IMR-90 (cell line): ENCODE measurements around the gene TMEM9. TPM values are rescaled to one million over a fixed set of nuclear protein-coding genes. Genes with fewer than 3 reads are reported as not detected.

Experiments
- ATAC-seq: fragments of 200-7000 bp; cut with Tn5 transposase; 2 replicates; pipeline ENCODE4 v1.9.1; 2020; ENCODE audit warnings: low read depth, mild to moderate bottlenecking, moderate library complexity
- BruUV-seq: library from RNA; stranded (reverse); fragments of 400-500 nt; replicated peaks from 2 replicates; lab custom pipeline; 2021; lab: Mats Ljungman, UMichigan
- CTCF ChIA-PET: fragments of 300-600 bp; formaldehyde crosslinking; extraction: SDS; loops from one replicate; lab custom pipeline; 2021; ENCODE audit warnings: antibody characterized with exemption; lab: Yijun Ruan, JAX
- POLR2A ChIA-PET: fragments of 300-600 bp; sonication (Branson Sonifier 250); formaldehyde crosslinking; loops from one replicate; lab custom pipeline; 2022; ENCODE audit warnings: antibody characterized with exemption; ENCODE audit not compliant: unreplicated experiment; lab: Charles Lee
- DNase-seq: peaks from one replicate; pipeline ENCODE4 v3.0.0; 2013
- H2AFZ ChIP-seq: replicated peaks from 2 replicates; pipeline ENCODE3; 2013; ENCODE audit warnings: low read length, mild to moderate bottlenecking; ENCODE audit not compliant: poor library complexity
- H2AK5ac ChIP-seq: 2 replicates; pipeline ENCODE4 v1.6.1; 2013; ENCODE audit warnings: low read depth, low read length, inconsistent platforms
- H2AK9ac ChIP-seq: replicated peaks from 2 replicates; pipeline ENCODE3; 2013; ENCODE audit warnings: mild to moderate bottlenecking, low read depth, low read length, moderate library complexity; ENCODE audit not compliant: poor library complexity
- H2BK120ac ChIP-seq: 2 replicates; pipeline ENCODE4 v1.6.1; 2013; ENCODE audit warnings: low read depth, low read length, inconsistent platforms
- H2BK15ac ChIP-seq: 3 replicates; pipeline ENCODE4 v1.6.1; 2013; ENCODE audit warnings: low read depth, low read length, inconsistent platforms
- H2BK20ac ChIP-seq: 2 replicates; pipeline ENCODE4 v1.6.1; 2013; ENCODE audit warnings: low read depth, mild to moderate bottlenecking, inconsistent platforms, low read length, moderate library complexity
- H2BK5ac ChIP-seq: 2 replicates; pipeline ENCODE4 v1.6.1; 2013; ENCODE audit warnings: mild to moderate bottlenecking, low read depth, low read length, inconsistent platforms; ENCODE audit not compliant: poor library complexity, severe bottlenecking
- H3K14ac ChIP-seq: replicated peaks from 2 replicates; pipeline ENCODE4 v1.6.1; 2013; ENCODE audit warnings: low read depth, low read length, inconsistent platforms
- H3K18ac ChIP-seq: 2 replicates; pipeline ENCODE4 v1.6.1; 2013; ENCODE audit warnings: low read depth, low read length, control low read depth
- H3K23ac ChIP-seq: 2 replicates; pipeline ENCODE4 v1.6.1; 2013; ENCODE audit warnings: low read depth, low read length, inconsistent platforms
- H3K27ac ChIP-seq: 2 replicates; pipeline ENCODE4 v1.5.1; 2013; ENCODE audit warnings: mild to moderate bottlenecking, control low read depth, low read length; ENCODE audit not compliant: insufficient read depth
- H3K27me3 ChIP-seq: 2 replicates; pipeline ENCODE4 v1.6.1; 2013; ENCODE audit warnings: low read length; ENCODE audit not compliant: control insufficient read depth, insufficient read depth
- H3K36me3 ChIP-seq: 2 replicates; pipeline ENCODE4 v1.6.1; 2013; ENCODE audit warnings: low read length, mixed read lengths; ENCODE audit not compliant: control insufficient read depth, insufficient read depth
- H3K4ac ChIP-seq: 2 replicates; pipeline ENCODE4 v1.6.1; 2013; ENCODE audit warnings: low read depth, low read length, inconsistent platforms
- H3K4me1 ChIP-seq: 2 replicates; pipeline ENCODE4 v1.6.1; 2013; ENCODE audit warnings: low read length, mixed read lengths; ENCODE audit not compliant: control insufficient read depth, insufficient read depth
- H3K4me2 ChIP-seq: 2 replicates; pipeline ENCODE4 v1.6.1; 2013; ENCODE audit warnings: low read depth, mild to moderate bottlenecking, control low read depth, low read length, moderate library complexity
- H3K4me3 ChIP-seq: 2 replicates; pipeline ENCODE4 v1.5.1; 2013; ENCODE audit warnings: low read depth, mild to moderate bottlenecking, control low read depth, low read length, moderate library complexity; ENCODE audit not compliant: insufficient read depth
- H3K56ac ChIP-seq: 2 replicates; pipeline ENCODE4 v1.6.1; 2013; ENCODE audit warnings: low read length, inconsistent platforms; ENCODE audit not compliant: insufficient read depth; ENCODE audit errors: extremely low read depth
- H3K79me1 ChIP-seq, 2 experiments: 2 replicates each; pipeline ENCODE4 v1.6.1; 2013; ENCODE audit warnings: low read length in 2 of 2, inconsistent platforms in 1 of 2, low read depth in 1 of 2
- H3K9ac ChIP-seq: 2 replicates; pipeline ENCODE4 v1.6.1; 2013; ENCODE audit warnings: low read depth, low read length, control low read depth
- H3K9me1 ChIP-seq: 2 replicates; pipeline ENCODE4 v1.6.1; 2013; ENCODE audit warnings: low read length, inconsistent platforms; ENCODE audit not compliant: insufficient read depth
- H3K9me3 ChIP-seq: 2 replicates; pipeline ENCODE4 v1.6.1; 2013; ENCODE audit warnings: low read length; ENCODE audit not compliant: control insufficient read depth, insufficient read depth
- H4K20me1 ChIP-seq: 2 replicates; pipeline ENCODE4 v1.6.1; 2013; ENCODE audit warnings: low read length, inconsistent platforms; ENCODE audit not compliant: insufficient read depth
- H4K5ac ChIP-seq: 2 replicates; pipeline ENCODE4 v1.6.1; 2013; ENCODE audit warnings: mild to moderate bottlenecking, low read depth, low read length, control low read depth
- H4K8ac ChIP-seq, 2 experiments: 2 replicates each; pipeline ENCODE4 v1.6.1; 2013; ENCODE audit warnings: low read depth in 2 of 2, low read length in 2 of 2, control low read depth in 1 of 2, inconsistent platforms in 1 of 2
- H4K91ac ChIP-seq: 2 replicates; pipeline ENCODE4 v1.6.1; 2013; ENCODE audit warnings: low read depth, low read length, inconsistent platforms; ENCODE audit not compliant: insufficient read depth
- FOS ChIP-seq: fragments of 150-350 bp; IDR thresholded peaks from 2 replicates; pipeline ENCODE4 v1.6.1; 2016; ENCODE audit warnings: low read depth, low read length
- MAZ ChIP-seq: IDR thresholded peaks from 2 replicates; pipeline ENCODE4 v1.6.1; 2012; ENCODE audit warnings: low read depth, mild to moderate bottlenecking, low read length, improper control_type of control experiment, moderate library complexity, borderline replicate concordance
- RCOR1 ChIP-seq: IDR thresholded peaks from 2 replicates; pipeline ENCODE4 v1.6.1; 2012; ENCODE audit warnings: mild to moderate bottlenecking, low read length, improper control_type of control experiment; ENCODE audit not compliant: insufficient replicate concordance
- WGBS, 2 experiments: methylation state at CpG; one replicate each; pipeline versions ENCODE4 v1.1.5 to v1.1.7; 2013; ENCODE audit warnings: missing lambda C conversion rate in 2 of 2; ENCODE audit not compliant: insufficient read length in 1 of 2; ENCODE audit errors: extremely low coverage in 2 of 2; 5-methylcytosine and 5-hydroxymethylcytosine counted together
- dilution Hi-C: fragments of 300-500 bp; cut with HindIII; formaldehyde crosslinking; loops from one replicate; pipeline ENCODE4 v1.14.3; 2018; ENCODE audit warnings: low sequenced_read_pairs; ENCODE audit not compliant: unreplicated experiment
- in situ Hi-C: fragments of 300-500 bp; cut with MboI; formaldehyde crosslinking; loops from 3 replicates; pipeline ENCODE4 v1.14.3; 2019; ENCODE audit warnings: low sequenced_read_pairs, inconsistent platforms, mixed read lengths
- intact Hi-C: fragments of 100-400 bp; cut with micrococcal nuclease; formaldehyde crosslinking; loops from 2 replicates; pipeline ENCODE4 v1.10.0; 2022
- polyA plus RNA-seq, 3 experiments: library from polyadenylated mRNA; depleted of rRNA; stranded (reverse); fragments of >200 nt; gene quantifications; 2 replicates each; pipeline ENCODE4 v1.2.3, GENCODE V29; 2012; ENCODE audit warnings: low replicate concordance in 1 of 3
- total RNA-seq: library from RNA; depleted of rRNA; stranded (reverse); fragments of >200 nt; gene quantifications from 2 replicates; pipeline ENCODE4 v1.2.3, GENCODE V29; 2012
- TF ChIP-seq, protein P1 (sequence below): fragments of 150-350 bp; IDR thresholded peaks from 2 replicates; pipeline ENCODE4 v1.6.1; 2016; ENCODE audit warnings: low read depth, mild to moderate bottlenecking, low read length, moderate library complexity, borderline replicate concordance

The TMEM9 gene
- total and polyA plus RNA-seq, 2 of the 4 experiments (the other 2 are of a cell fraction) = 76.7 to 107 TPM

DNA sequence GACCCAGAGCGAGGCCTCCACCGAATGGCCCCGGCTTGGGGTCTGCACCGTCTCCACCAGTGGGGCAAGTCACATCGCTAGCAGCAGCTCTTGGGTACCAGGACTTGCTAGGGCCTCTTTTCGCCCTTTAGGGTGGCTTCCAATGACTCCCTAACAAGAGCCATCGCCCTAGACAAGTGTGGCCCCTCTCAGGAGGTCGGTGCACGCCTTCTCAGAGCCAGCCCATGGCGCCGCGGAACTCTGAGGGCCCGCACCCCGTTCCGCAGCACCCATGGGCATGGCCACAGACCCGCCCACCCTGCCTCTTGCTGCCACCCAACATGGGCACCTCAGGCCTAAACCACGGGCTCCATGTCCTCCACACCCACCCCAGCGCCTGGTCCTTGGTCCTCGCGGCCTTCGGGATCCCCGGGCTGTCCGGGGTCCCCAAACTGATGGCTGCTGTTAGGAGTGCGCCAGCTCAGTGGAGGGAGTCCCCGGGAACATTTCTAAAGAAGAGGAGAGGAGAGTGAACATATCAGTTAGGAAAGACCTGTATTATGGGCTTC, 38.8 kb downstream of the TMEM9 start:
- Histone ChIP-seq H3K23ac (no peak overlapping the region), H3K79me1 (no peaks in the 10 kb centered on the region), H4K20me1 (no peaks in the 10 kb centered on the region), H2AFZ (no peak overlapping the region), H2BK15ac (no peak overlapping the region), H3K4me1 (peaks cover 2% of the 10 kb centered on the region; the same call in 1 of the 2 replicates), H2BK120ac (no peak overlapping the region), H3K4ac (no peak overlapping the region), H3K9ac (no peak overlapping the region), H4K5ac (no peak overlapping the region), H3K9me1 (no peaks in the 10 kb centered on the region), H2AK9ac (no peak overlapping the region), H4K91ac (no peak overlapping the region), H2BK20ac (no peak overlapping the region), H3K14ac (no peak overlapping the region), H2AK5ac (no peak overlapping the region), H3K9me3 (no peaks in the 10 kb centered on the region), H3K18ac (no peak overlapping the region), H3K4me3 (no peak overlapping the region), H3K4me2 (no peak overlapping the region), H3K56ac (no peak overlapping the region), H2BK5ac (no peak overlapping the region), H3K27ac (no peak overlapping the region), H4K8ac (no peak overlapping the region), H3K36me3 (no peaks in the 10 kb centered on the region), H3K27me3 (peaks cover 52% of the 10 kb centered on the region)
- in situ Hi-C loops (no loop called here), dilution Hi-C loops (no loop called here), intact Hi-C loops (loop anchor here (2.0 kb wide), 1 partner anchor 493 kb away; no protein-coding TSS in a partner anchor)
- no TSS peak for BruUV-seq
- no peak for ATAC-seq
- TF ChIP-seq MAZ = no peak
- TF ChIP-seq, protein P1, sequence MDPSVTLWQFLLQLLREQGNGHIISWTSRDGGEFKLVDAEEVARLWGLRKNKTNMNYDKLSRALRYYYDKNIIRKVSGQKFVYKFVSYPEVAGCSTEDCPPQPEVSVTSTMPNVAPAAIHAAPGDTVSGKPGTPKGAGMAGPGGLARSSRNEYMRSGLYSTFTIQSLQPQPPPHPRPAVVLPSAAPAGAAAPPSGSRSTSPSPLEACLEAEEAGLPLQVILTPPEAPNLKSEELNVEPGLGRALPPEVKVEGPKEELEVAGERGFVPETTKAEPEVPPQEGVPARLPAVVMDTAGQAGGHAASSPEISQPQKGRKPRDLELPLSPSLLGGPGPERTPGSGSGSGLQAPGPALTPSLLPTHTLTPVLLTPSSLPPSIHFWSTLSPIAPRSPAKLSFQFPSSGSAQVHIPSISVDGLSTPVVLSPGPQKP = no peak
- no peak for TF ChIP-seq RCOR1
- no peak for TF ChIP-seq FOS
- CTCF ChIA-PET = interaction anchor here (2.6 kb wide), 1 partner anchor 29 kb away, joined by 7 read pairs; no protein-coding TSS in a partner anchor
- POLR2A ChIA-PET = no interaction called here
- no peak for DNase-seq
- WGBS, 2 experiments = 100% methylated on average over 3 of the region's 25 CpGs; no CpG with 5 or more reads in 1 of the 2 experiments
